GM21515 (cell line): ENCODE measurements around the gene SAMM50.
A peak's percentile ranks its signal among the peaks of the same experiment; 100 is the strongest.

Experiments used
- ATAC-seq: cut with Tn5 transposase; IDR thresholded peaks from one replicate; pipeline ENCODE4 v1.9.1; 2021; ENCODE audit not compliant: unreplicated experiment

The SAMM50 gene

DNA sequence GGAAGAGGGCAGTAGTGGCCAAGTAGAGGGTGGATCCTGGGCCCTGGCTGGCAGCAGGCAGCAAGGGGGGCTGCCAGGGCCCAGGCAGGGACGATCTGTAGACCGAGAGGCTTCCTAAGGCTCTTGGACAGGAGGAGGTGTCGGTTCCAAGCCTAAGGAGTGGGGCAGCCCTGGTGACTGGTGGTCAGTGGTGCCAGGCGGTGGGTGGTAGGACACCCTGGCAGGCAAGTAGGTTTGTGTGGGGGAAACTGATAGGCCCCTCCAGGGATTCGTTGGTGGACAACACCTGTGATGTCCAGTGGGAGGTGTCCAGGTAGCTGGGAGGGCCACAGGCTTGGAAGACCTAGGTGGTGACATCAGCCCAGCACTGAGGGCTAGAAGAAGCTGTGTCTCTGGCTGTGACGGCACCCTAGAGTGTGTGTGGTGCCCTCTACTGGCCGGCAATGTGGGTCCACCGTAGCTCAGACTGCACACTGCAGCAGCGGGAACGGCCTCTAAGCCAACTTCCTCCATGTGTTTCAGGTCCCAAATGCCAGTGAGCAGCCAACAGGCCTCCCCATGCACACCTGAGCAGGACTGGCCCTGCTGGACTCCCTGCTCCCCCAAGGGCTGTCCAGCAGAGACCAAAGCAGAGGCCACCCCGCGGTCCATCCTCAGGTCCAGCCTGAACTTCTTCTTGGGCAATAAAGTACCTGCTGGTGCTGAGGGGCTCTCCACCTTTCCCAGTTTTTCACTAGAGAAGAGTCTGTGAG is 9.4 kb upstream of the SAMM50 start:
- no peak for ATAC-seq

DNA sequence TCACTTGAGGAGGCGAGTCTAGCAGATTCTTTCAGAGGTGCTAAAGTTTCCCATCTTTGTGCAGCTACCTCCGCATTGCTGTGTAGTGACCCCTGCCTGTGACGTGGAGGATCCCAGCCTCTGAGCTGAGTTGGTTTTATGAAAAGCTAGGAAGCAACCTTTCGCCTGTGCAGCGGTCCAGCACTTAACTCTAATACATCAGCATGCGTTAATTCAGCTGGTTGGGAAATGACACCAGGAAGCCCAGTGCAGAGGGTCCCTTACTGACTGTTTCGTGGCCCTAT is 8.9 kb upstream of the SAMM50 start:
- no peak for ATAC-seq

DNA sequence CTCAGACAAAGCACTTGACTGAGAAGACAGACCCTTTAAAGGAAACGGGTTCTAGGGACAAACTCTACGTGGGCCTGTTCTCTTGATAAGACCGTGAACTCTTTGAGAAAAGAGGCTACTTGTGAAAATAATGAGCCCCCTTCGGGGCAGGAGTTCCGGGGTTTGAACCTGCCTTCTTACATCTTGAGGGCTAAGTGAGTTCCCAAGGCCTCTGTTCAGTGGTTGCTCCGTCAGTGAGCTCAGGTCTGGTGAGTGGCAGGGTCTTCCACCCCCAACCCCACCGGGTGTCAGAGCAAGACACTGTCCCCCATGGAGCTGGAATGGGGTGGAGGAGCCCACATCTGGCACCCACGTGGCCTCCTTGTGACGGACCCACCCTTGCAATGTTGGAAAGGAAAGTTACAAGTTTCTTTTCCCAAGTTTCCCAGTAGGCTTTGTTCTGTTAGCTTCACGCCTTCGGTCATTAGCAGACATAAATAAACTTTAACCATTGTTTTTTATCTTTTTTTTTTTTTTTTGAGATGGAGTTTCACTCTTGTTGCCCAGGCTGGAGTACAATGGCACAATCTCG is 6.3 kb upstream of the SAMM50 start:
- ATAC-seq, result no peak

DNA sequence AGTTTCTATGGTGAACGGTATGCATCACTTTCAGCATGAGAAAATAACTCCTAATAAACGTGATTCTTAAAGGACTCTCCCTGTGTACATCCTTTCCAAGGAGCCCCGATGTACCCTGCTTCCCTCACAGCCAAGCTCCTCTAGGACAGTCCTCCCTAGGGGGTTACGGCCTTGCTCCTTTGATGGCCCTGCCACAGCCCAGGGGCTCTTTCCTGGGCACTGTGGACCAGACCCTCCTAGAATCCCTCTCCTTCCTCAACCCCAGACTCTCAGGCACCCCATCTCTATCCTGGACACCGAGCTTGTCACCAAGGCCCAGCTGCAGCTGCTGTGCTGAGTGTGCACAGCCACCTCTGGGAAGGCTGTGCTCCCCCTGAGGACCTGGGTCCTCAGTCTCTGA is 3.9 kb upstream of the SAMM50 start:
- no peak for ATAC-seq

DNA sequence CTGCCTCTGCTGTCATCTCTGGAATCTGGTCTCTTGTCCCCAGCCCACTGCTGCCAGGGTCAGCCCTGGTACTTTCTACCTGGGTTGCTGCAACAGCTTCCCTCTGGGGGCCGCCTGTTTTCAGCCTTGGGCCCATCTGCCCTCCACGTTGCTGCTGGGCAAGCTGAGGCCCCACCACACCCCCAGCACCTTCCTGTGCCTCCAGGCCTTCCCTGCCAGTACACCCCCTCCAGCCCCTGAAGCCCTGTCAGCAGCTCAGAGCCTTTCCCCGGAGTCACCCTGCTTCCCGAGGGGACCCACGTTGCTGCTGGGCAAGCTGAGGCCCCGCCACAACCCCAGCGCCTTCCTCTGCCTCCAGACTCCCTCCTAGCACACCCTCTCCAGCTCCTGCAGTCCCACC is 3.3 kb upstream of the SAMM50 start:
- ATAC-seq, result no peak

DNA sequence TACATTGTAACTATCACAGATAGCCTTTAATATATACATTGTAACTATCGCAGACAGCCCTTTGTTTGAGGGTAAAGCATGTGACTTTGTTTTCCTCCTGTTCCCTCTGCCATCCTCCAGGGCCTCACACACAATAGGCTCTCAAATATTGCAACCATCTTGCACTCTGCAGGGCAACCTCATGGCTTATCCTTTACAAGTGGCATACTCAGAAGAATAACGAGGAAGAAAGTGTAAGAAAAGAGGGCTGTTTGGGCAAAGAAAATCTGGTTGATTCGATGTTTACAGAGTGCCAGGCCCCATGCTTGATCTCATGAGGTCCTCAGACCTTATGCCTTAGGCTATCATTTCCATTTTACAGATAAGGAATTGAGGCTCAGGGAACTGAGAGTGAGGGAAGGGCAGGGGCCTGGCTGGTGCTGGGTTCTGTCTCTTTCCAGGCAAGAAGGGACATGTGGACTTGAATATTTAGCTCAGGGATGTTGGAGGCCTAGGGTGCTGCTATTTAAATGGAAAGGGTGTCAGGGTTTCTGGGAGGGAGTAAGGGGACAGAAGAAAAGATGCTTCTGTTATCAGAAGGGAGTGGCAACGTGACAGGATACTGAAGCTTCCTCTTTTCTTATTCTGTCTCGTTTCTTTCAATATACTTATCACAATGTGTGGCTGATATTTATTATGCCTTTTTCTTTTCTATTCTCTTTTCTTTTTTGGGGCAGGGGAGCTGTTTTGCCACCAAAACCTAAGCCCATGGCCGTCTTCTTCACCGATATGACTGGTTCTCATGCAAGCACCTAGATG is 1.1 kb upstream of the SAMM50 start:
- no peak for ATAC-seq

DNA sequence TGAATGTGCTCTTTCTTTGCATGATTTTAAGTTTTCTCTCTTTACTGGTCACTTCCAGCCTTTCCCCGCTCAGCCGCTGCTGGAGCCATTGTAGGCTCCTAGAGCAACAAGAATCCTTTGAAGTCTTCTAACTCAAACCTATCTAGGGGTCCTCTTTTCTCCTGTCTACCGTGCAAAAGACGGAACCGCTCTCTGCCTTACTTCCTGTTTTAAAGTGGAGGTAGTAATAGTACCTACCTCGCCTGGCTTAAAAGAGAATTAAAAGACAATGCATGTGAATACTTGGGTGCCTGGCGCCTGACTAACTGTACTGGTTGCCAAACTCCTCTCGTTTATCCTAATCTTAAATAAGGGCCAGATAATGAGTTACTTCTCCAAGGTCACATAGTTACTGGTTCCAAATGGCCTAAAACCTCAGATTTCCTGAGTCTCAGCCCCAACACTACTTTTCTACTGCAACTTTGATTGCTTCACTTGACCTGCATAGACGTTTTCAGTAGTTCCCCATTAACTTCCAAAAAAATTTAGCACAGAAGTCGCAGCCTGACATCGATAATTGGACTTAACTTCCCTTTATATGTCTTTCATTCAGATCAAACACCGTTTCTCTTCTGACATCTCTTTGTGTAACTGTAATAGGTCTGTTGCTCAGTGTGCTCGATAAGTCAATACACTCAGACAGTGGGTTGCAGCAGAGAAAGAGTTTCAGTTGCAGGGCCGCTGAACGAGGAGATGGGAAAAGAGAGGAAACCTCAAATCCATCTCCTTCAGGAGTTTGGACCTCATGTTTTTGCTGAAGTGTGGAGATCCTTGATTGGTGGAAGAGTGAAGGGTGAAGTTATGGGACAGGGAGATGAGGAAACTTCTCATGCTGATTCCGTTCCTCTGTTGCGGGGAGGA is 891 bp downstream of the SAMM50 start:
- ATAC-seq, result peak; percentile 13

DNA sequence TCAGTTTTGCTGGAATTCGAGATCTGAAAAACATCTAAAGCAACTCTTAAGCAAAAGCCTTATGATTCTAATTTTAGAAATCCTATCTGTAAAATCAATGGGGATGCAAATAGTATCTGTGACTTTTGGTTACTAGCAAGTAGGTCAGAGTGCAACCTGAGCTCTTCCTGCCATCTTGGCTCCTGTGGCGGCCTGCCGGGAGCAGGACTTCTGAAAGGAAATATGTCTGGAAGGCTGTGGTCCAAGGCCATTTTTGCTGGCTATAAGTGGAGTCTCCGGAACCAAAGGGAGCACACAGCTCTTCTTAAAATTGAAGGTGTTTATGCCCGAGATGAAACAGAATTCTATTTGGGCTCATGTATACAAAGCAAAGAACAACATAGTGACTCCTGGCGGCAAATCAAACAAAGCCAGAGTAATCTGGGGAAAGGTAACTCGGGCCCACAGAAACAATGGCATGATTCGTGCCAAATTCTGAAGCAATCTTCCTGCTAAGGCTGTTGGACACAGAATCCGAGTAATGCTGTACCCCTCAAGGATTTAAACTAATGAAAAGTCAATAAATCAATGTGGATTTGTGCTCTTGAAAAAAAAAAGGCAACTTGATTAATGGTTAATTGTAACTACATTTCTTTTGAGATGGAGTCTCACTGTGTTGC is 1.7 kb downstream of the SAMM50 start:
- ATAC-seq, result no peak

DNA sequence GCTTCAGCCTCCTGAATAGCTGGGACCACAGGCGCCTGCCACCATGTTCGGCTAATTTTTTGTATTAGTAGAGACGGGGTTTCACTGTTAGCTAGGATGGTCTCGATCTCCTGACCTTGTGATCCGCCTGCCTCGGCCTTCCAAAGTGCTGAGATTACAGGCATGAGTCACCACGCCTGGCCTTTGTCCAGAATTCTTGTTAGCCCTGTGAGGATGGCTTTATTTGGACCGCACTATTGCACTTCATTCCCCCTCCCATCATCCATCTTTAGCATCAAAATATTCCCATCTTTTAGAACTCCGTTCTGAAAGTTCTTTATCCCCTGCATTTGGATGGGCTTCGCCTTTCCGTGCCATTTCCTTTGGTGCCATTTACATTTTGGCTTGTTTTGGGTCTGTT is 2.6 kb downstream of the SAMM50 start:
- ATAC-seq, result no peak

DNA sequence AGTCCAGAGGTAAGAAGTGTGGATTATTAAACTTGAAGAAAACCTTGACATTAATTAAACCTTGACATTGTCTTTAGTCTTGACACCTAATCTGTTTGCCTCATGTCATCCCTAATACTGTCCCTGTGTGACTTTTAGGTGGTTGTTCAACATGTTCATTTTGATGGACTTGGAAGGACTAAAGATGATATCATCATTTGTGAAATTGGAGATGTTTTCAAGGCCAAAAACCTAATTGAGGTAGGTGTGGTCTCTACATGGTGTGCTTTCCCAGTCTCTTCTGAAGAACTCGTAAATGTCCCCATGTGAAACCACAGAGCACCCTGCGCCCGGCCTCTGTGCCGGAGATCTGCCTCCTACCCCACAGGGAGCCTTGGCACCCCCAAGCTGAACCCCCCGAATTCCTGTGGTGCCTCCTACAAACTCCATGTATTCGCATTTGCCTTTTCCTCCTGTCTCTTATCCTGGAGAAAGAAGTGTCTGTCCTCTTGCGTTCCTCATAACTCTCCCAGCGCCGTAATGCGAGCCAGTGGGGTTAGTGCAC is 9.1 kb downstream of the SAMM50 start:
- no peak for ATAC-seq

DNA sequence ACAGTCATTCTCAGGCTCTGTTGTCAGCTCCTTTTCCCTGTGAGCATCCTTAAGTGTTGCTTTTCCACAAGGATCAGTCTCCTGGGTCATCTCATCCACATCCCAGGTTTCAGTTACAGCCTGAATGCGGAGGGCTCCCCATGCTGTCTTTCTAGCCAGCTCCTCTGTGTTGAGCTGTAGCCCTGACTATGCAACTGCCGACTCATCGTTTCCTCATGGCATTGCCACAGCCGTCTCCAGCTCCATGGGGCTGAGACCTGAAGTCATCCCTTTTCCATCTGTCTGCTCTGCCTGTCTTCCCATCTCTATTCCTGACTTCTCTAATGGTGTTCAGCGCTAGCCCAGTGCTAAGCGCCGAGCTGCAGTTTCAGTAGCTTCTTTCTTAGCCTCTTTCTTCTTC is 11.8 kb downstream of the SAMM50 start:
- ATAC-seq, result no peak

DNA sequence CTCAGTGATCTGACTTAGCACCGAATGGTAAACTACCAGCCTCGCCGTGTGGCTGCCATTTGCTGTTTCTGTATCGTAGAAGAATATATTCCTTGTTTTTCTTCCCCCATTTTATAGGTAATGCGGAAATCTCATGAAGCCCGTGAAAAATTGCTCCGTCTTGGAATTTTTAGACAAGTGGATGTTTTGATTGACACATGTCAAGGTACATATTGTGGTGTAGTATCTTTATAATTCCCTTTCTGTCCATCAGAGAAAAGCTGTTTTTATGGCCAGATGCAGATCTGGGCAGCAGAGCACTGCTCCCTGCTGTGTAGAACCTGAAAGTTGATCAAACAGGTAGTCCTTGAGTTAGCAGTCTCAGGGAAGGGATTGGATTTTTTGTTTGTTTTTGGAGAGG is 13.4 kb downstream of the SAMM50 start:
- ATAC-seq, result no peak

DNA sequence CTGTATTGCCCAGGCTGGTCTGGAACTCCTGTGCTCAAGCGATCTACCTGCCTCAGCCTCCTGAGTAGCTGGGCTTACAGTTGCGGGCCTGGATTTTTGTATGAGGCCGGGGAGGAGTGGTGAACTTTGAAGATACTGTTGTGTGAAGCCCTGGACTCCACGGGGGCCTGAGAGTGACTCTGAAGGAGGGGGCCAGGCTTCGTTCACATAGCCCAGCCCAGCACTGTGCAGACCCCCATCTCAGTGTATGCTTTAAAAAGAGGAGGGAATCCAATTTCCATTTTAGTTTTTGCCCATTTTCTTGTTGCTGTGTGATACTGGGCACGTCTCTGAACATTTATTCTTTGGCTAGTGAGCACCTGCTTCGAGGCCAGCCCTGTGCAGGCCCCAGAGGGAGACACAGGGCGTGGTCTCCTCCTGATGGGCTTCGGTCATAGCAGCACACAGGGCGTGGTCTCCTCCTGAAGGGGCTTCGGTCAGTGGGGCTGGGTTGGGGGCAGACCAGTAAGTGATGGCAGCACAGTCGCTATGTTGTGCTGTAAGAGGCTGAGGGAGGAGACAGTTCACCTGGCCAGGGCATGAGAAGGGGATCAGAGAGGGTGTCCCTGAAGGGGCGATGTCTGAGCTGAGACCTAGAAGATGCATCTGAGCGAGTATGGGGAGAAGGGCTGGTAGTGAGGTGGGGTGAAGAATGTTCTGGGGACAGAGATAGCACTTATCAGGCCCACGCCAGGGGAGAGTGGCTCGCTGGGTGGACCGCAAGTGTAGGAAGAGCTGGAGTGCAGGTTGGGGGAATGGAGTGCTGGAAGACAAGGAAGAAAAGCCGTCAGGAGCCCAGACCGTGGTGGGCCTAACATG is 14.0 kb downstream of the SAMM50 start:
- no peak for ATAC-seq

DNA sequence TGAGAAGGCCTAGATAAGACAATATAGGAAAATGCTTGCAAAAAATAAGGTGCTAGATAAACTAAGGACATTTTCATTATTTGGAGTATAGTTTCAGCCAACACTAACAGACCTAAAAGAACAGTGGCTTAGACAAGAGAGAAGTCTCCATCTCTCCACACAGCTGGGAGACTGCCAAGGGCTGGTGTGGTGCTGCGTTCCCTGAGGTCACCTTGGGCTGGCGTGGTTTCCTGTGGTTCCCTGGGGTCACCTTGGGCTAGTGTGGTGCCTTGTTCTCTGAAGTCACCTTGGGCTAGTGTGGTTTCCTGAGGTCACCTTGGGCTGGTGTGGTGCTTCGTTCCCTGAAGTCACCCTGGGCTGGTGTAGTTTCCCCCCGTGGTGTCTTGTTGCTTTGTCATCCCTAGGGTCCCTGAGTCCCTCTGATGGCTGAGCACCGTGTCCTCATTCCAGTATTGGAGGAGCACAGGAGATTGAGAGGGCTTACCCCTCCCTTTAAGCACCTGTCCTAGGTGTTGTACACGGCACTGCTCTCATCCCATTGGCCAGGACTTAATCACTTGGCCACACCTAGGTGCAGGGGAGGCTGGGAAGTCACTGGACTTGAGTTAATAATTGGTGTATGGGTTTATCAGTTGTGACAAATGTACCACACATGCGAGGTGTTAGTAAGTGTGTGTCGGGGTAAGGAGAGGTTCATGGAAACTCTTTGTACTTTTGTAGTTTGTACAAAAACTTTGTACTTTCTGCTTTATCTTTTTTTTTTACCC is 14.9 kb downstream of the SAMM50 start:
- ATAC-seq, result no peak

DNA sequence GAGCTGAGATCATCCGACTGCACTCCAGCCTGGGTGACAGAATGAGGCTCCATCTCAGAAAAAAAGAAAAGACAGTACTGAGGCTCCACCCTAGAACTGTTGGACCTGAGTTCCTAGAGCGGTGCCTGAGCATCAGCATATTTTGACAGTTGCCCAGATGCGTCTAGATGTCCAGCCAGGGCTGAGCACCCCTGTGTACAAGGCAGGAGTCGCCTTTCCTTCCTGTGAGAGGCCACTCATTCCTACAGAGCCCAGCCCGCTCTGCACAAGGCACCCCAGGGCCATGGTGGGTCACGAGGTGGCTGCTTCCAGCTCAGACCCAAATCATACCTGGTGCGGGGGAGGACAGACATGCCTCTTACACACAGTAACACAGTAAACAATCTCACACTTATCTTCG is 15.9 kb downstream of the SAMM50 start:
- no peak for ATAC-seq

DNA sequence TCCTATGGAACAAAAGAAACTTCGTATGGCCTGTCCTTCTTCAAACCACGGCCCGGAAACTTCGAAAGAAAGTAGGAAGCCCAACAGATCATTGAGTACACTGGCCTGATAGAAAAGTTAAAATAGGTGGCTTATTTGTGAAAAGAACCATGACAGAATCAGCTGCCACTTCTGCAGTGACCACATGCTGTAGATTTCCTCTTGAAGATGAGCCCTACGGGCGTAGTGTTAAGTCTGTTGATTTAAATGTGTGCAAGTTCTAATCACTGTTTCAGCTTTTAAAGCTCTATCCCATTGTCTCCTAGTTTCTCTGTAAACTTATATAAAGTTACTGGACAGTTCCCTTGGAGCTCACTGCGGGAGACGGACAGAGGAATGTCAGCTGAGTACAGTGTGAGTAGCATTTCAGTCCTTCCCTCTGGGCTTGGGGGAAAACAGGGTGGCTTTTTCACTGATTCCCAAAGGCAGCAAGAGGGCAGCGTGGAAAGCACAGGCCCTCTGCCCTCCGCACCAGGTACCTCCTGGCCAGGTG is 17.8 kb downstream of the SAMM50 start:
- ATAC-seq, result no peak

DNA sequence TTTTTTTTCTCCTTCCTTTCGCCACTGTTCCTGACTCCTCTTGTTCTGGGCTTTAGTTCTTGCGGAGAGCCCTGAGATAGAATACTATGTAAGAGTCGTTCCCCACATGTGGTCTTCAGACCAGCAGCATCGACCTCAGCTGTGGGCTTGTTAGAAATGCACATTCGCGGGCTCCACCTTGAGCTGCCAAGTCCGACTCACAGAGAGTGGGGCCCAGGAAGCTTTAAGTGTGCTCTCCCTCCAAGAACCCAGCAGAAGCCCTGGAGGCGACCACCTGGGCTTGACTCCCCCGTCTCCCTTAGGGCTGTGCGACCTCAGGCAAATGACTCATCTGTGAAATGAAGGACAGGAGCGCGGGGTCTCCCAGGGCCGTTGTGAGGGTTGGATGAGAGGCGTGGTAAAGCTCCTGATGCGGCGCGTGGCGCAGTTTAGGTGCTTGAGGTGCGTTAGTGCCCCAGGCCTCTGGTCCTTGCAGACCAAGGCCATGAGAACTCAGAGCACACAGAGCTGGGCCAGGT is 18.8 kb downstream of the SAMM50 start:
- ATAC-seq, result no peak

DNA sequence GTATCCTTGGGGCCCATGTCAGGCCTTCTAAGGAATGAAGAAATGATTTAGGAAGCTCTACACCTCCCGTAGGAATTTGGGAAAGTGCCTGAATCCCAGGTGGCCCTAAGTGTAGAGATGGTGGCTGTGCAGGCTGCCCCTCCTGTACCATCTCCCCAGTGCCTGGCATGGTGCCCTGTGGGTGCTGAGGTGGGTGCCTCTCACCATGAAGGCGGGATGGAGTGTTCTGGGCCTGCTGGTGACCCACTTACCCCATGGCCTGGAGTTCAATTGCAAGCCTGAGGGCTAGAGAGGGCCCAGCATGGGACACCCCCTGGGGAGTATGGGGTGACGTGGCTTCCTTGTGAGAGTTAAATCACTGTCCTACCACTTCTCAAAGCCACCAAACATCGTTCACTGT is 19.8 kb downstream of the SAMM50 start:
- ATAC-seq, result no peak
